Activated CD4-positive, alpha-beta T cell treated with anti-CD3 and anti-CD28 coated beads, Interleukin-2, amount 10 ng/mL, durations not matched to agents 7 days and 5 days (primary cell): Measurements from ENCODE around the gene ANXA6. TPM values are rescaled to one million over a fixed set of nuclear protein-coding genes. Genes with fewer than 3 reads are reported as not detected.
A peak's percentile ranks its signal among the peaks of the same experiment; 100 is the strongest.

ENCODE experiments used
- CTCF ChIA-PET: fragments of 350-600 bp; sonication (Branson Sonifier 250); formaldehyde crosslinking; loops from one replicate; lab custom pipeline; 2021; ENCODE audit warnings: antibody characterized with exemption; lab: Charles Lee
- POLR2A ChIA-PET: fragments of 350-600 bp; sonication (Branson Sonifier 250); formaldehyde crosslinking; loops from one replicate; lab custom pipeline; 2021; ENCODE audit warnings: antibody characterized with exemption; lab: Charles Lee
- DNase-seq: peaks from one replicate; pipeline ENCODE4 v3.0.0-alpha.2; 2020
- H3K27ac Mint-ChIP-seq: one replicate; pipeline ENCODE4 v1.8.0; 2021; ENCODE audit warnings: mild to moderate bottlenecking, moderate library complexity, mixed read lengths
- H3K27me3 Mint-ChIP-seq: one replicate; pipeline ENCODE4 v1.8.0; 2021; ENCODE audit warnings: mixed read lengths
- H3K36me3 Mint-ChIP-seq: one replicate; pipeline ENCODE4 v1.8.0; 2021; ENCODE audit warnings: low read depth, mixed read lengths
- H3K4me1 Mint-ChIP-seq: one replicate; pipeline ENCODE4 v1.8.0; 2021; ENCODE audit warnings: mixed read lengths
- H3K4me3 Mint-ChIP-seq: one replicate; pipeline ENCODE4 v1.8.0; 2021; ENCODE audit warnings: mild to moderate bottlenecking, moderate library complexity, mixed read lengths
- H3K9me3 Mint-ChIP-seq: one replicate; pipeline ENCODE4 v1.8.0; 2021; ENCODE audit warnings: mixed read lengths
- total RNA-seq, 2 experiments: library from RNA; stranded (reverse); gene quantifications; one replicate each; pipeline ENCODE4 v1.2.3, GENCODE V29; 2021

The ANXA6 gene
- total RNA-seq, 2 experiments from 2014 or later: 494 to 508 TPM

GRCh38 chr5:151071848-151072629 is 85.5 kb downstream of the ANXA6 start:
- Mint-ChIP-seq H3K4me3 (no peak overlapping the region), H3K27ac (peak overlapping the region; percentile 44), H3K36me3 (peaks cover 46% of the 10 kb centered on the region), H3K27me3 (no peaks in the 10 kb centered on the region), H3K9me3 (no peaks in the 10 kb centered on the region), H3K4me1 (peaks cover 71% of the 10 kb centered on the region)
- POLR2A ChIA-PET: no interaction called here
- CTCF ChIA-PET: interaction anchor here (0.8 to 2.0 kb wide), 7 partner anchors 9 to 109 kb away, joined by 3 to 5 read pairs (median 4); partner anchors contain the start of gene TNIP1
- DNase-seq: no peak

DNA sequence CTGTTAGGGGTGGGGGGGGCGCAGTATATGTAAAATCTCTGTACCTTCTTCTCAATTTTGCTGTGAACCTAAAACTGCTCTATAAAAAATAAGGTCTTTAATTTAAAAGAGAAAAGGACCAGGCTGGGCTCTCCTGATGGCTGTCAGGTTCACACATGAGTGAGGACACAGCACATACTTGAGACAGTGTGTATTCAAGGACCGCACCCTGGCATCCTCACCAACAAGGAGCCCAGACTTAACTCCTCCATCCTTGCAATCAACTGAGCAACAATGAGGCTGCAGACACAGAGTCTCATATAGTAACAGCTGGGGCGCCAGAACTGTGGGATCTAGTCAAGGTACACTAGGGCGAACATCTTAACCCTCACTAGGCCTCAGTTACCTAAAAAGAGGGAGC is 86.6 kb downstream of the ANXA6 start:
- H3K4me1 Mint-ChIP-seq: peaks cover 69% of the 10 kb centered on the region
- H3K4me3 Mint-ChIP-seq: no peak overlapping the region
- H3K36me3 Mint-ChIP-seq: peaks cover 41% of the 10 kb centered on the region
- ChIA-PET POLR2A (no interaction called here), CTCF (interaction anchor here (0.8 to 1.7 kb wide), 8 partner anchors 8 to 110 kb away, joined by 3 to 5 read pairs (median 4); partner anchors contain the start of gene TNIP1)
- DNase-seq: no peak
- no peaks in the 10 kb centered on the region for H3K9me3 Mint-ChIP-seq
- H3K27ac Mint-ChIP-seq: no peak overlapping the region
- no peaks in the 10 kb centered on the region for H3K27me3 Mint-ChIP-seq

DNA sequence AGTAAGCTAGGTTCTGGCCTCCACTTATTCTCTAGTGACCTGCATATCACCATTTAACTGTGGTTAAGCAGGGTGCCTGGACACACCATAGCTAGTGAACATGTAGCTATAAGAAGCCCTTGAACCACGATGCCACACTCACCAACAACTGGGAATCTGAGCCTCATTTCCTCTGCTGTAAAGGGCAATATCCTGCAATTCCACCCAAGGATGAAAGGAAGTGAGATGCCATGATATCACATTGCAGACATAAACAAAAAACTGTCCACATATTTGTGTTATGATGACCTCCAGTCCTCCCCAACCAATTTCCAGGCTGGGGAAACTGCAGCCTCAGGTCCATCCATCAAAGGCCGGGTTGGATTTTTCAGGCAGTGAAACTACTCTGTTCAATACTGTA is 87.1 kb downstream of the ANXA6 start:
- H3K4me3 Mint-ChIP-seq: no peak overlapping the region
- no peak for DNase-seq
- H3K9me3 Mint-ChIP-seq: no peaks in the 10 kb centered on the region
- POLR2A ChIA-PET: no interaction called here
- peaks cover 40% of the 10 kb centered on the region for H3K36me3 Mint-ChIP-seq
- H3K4me1 Mint-ChIP-seq: peaks cover 69% of the 10 kb centered on the region
- CTCF ChIA-PET: interaction anchor here (0.8 to 3.0 kb wide), 8 partner anchors 11 to 224 kb away, joined by 3 to 11 read pairs (median 3); partner anchors contain the start of genes IRGM and TNIP1
- H3K27ac Mint-ChIP-seq: no peak overlapping the region
- no peaks in the 10 kb centered on the region for H3K27me3 Mint-ChIP-seq

DNA sequence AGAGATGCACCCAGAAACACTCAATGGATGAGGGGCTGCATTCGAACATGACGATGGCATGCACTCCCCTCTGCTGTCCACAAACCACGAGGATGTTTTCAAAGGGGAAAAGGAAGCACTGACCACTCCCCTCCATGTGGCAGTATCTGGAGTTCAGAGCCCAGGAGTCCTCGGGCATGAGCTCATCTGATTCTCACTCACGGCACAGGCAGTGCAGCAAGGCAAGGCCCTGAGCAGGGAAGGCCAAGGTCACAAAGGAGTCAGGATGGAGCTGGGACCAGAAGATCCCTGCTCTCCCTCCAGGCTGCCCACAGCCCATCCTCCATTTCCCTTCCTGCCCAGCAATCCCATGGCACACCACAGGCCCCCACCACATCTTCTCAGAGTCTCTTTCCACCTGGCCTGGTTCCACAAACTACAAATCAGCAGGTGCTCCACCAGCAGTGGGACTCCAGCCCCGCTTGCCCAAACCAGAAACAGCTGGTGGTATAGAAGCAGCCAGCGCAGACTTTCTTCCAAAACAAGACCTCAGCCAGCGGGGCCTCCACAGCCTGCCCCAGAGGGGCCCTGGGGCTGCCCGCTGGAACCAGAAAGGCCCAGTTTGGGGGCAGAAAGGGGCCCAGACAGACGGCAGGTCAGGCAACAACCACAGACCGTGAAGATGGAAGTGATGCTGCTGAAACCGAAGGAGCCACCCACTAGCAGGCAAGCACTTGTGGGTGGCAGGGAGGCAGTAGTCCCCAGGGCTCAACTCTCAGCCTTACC is 89.0 kb downstream of the ANXA6 start:
- H3K27ac Mint-ChIP-seq: no peak overlapping the region
- peaks cover 33% of the 10 kb centered on the region for H3K36me3 Mint-ChIP-seq
- ChIA-PET POLR2A (interaction anchor here (1.3 kb wide), 1 partner anchor 17 kb away, joined by 3 read pairs; no protein-coding TSS in a partner anchor), CTCF (interaction anchor here (0.6 to 3.0 kb wide), 7 partner anchors 14 to 77 kb away, joined by 3 to 11 read pairs (median 3); no protein-coding TSS in a partner anchor)
- no peaks in the 10 kb centered on the region for H3K27me3 Mint-ChIP-seq
- H3K9me3 Mint-ChIP-seq: no peaks in the 10 kb centered on the region
- H3K4me1 Mint-ChIP-seq: peaks cover 70% of the 10 kb centered on the region
- no peak overlapping the region for H3K4me3 Mint-ChIP-seq
- no peak for DNase-seq

DNA sequence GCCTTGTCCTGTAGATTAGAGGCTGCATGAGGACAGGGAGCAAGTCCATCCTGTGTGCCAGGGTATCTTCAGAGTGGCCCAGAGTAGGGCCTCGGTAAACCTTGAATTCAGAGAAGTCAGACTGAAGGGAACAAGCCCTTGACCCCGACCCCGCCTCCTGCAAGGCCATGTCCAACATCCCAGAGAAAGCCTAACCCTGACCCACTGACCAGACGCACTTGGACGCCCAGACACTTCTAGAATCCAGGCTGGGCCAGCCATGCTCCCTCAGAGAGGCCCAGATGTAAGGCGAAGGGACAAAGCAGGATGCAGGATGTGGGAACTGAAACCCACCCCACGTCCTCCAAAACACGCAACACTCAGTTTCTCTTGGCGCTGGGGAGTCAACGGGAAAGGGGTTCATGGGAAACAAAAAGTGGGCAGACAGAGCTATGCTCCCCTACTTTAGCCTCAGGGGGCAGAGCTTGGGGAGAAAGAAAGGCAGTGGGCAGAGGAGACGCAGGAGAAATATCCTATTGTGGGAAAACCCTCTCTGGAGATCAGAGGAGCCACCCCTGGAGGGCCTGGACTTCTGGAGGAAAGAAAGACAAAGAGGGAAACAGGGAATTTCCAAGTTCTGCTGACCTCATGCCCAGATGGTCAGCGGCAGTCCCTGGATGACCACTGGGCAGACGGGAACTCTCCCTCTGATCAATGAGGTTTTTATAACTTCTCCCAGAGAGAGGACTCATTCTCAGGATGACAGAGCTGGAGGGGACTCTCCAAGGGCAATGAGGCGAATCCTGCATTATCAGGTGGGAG is 89.7 kb downstream of the ANXA6 start:
- H3K4me1 Mint-ChIP-seq: peaks cover 73% of the 10 kb centered on the region
- H3K27me3 Mint-ChIP-seq: no peaks in the 10 kb centered on the region
- CTCF ChIA-PET: interaction anchor here (1.0 to 3.0 kb wide), 5 partner anchors 13 to 78 kb away, joined by 3 to 11 read pairs (median 4); no protein-coding TSS in a partner anchor
- no peak for DNase-seq
- H3K27ac Mint-ChIP-seq: peak overlapping the region; percentile 50
- no peak overlapping the region for H3K4me3 Mint-ChIP-seq
- POLR2A ChIA-PET: interaction anchor here (1.3 kb wide), 1 partner anchor 18 kb away, joined by 3 read pairs; no protein-coding TSS in a partner anchor
- H3K36me3 Mint-ChIP-seq: peaks cover 33% of the 10 kb centered on the region
- no peaks in the 10 kb centered on the region for H3K9me3 Mint-ChIP-seq

GRCh38 chr5:151066920-151067319 is 90.7 kb downstream of the ANXA6 start:
- H3K27me3 Mint-ChIP-seq: no peaks in the 10 kb centered on the region
- POLR2A ChIA-PET: no interaction called here

DNA sequence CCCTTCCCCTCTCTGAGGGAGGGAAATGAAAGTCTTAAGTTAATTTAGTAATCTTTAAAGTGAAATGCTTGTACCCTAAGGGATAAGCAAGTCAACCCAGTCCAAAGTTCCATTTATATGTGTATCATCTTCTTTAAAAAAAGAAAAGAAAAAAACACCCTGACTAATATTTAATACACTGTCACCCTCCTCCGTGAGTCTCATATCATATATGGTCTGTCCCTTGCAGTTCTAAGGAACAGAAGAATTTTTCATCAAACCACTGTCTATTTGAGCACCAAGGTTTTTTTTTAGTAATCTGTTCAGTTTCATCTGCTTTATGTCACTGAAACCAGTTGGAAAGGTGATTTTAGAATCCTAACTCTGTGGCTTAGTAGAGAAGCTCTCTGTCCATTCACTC is 92.0 kb downstream of the ANXA6 start:
- no peaks in the 10 kb centered on the region for H3K9me3 Mint-ChIP-seq
- H3K4me3 Mint-ChIP-seq: no peak overlapping the region
- no peak for DNase-seq
- no peaks in the 10 kb centered on the region for H3K27me3 Mint-ChIP-seq
- POLR2A ChIA-PET: no interaction called here
- peaks cover 51% of the 10 kb centered on the region for H3K36me3 Mint-ChIP-seq
- CTCF ChIA-PET: interaction anchor here (0.6 to 2.1 kb wide), 4 partner anchors 14 to 520 kb away, joined by 3 to 10 read pairs (median 4); partner anchors contain the start of gene TNIP1
- H3K4me1 Mint-ChIP-seq: peaks cover 60% of the 10 kb centered on the region
- no peak overlapping the region for H3K27ac Mint-ChIP-seq

More at GRCh38 chr5:151066920-151067319, 90.7 kb downstream of the ANXA6 start:
- peaks cover 67% of the 10 kb centered on the region for H3K4me1 Mint-ChIP-seq
- no peak overlapping the region for H3K4me3 Mint-ChIP-seq
- no peak for DNase-seq
- H3K9me3 Mint-ChIP-seq: no peaks in the 10 kb centered on the region
- peaks cover 42% of the 10 kb centered on the region for H3K36me3 Mint-ChIP-seq
- no peak overlapping the region for H3K27ac Mint-ChIP-seq
- CTCF ChIA-PET: interaction anchor here (1.4 kb wide), 1 partner anchor 36 kb away, joined by 3 read pairs; no protein-coding TSS in a partner anchor

DNA sequence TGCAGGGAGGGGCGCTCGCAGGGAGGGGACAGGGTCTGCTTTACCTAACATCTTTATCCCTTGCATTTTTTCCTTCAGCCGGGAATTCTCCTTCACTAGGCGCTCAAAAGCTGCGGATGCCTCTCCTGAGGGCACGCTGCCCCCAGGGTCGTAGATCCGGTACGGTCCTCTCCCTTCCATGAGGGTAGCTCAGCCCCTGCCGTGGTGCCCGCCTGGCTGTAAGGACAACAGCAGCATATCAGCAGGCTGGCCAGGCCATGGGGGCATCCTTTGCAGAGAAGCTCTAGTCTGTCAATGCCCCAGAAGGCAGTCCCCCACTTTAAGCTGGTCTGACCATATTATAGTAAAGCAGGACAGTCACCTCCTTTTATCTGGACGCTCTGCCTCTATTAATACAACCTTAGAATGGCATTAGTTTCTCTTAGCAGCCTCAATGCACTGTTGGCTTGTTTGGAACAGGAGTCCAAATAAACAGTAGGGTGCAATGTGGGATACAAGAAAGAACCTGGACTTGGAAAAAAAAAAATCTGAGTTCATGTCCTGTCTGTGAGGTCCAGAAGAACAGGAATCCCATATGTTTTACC is 92.6 kb downstream of the ANXA6 start:
- Mint-ChIP-seq H3K36me3 (peaks cover 55% of the 10 kb centered on the region), H3K4me3 (no peak overlapping the region)
- POLR2A ChIA-PET: interaction anchor here (0.8 kb wide), 1 partner anchor 26 kb away, joined by 4 read pairs; no protein-coding TSS in a partner anchor

GRCh38 chr5:151063142-151063989 is 94.2 kb downstream of the ANXA6 start:
- Mint-ChIP-seq H3K36me3 (peaks cover 60% of the 10 kb centered on the region), H3K9me3 (no peaks in the 10 kb centered on the region), H3K4me1 (peaks cover 55% of the 10 kb centered on the region), H3K4me3 (no peak overlapping the region), H3K27me3 (no peaks in the 10 kb centered on the region), H3K27ac (no peak overlapping the region)
- CTCF ChIA-PET: interaction anchor here (0.8 to 2.0 kb wide), 6 partner anchors 8 to 52 kb away, joined by 3 to 8 read pairs (median 4); no protein-coding TSS in a partner anchor
- POLR2A ChIA-PET: no interaction called here
- no peak for DNase-seq

More for the DNA sequence above, 92.6 kb downstream of the ANXA6 start:
- Mint-ChIP-seq H3K27ac (no peak overlapping the region), H3K27me3 (no peaks in the 10 kb centered on the region), H3K4me1 (peaks cover 60% of the 10 kb centered on the region), H3K9me3 (no peaks in the 10 kb centered on the region)
- no peak for DNase-seq
- CTCF ChIA-PET: interaction anchor here (0.7 to 2.1 kb wide), 4 partner anchors 11 to 198 kb away, joined by 3 to 10 read pairs (median 4); partner anchors contain the start of gene TNIP1

DNA sequence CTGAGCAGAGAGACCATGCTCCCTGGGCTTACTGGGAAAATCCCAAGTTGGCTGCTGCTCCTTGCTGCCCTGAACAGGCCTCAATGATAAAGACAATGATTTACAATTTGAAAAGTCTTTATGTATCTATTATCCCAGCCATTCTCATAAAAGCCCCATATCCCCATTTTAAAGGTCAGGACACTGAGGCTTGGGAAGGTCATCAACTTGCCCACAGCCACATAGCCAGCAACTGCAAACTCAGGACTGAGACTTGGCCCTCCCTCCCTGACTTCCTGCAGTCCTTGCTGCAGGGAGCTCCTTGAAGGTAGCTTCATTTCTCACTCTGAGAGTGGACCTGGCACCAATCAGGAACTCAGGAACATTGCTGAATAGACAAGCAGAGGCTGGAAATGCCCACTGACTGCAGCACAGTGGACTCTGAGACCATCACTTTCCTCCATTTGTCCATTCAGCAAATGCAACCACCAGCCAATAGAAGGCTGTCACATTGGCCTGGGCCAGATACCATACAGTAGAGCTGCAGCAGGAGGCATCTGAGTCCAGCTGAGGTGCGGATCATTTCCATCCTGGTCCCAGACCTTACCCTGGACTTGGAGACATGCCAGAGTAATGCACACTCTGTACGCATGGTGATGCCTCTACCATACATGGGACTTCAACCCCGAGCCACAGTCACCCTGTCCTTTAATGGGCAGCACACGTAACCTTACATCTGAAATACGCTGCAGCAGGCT is 95.0 kb downstream of the ANXA6 start:
- Mint-ChIP-seq H3K36me3 (peaks cover 52% of the 10 kb centered on the region), H3K27me3 (no peaks in the 10 kb centered on the region), H3K9me3 (no peaks in the 10 kb centered on the region), H3K27ac (no peak overlapping the region), H3K4me3 (no peak overlapping the region), H3K4me1 (peaks cover 47% of the 10 kb centered on the region)
- POLR2A ChIA-PET: no interaction called here
- DNase-seq: no peak
- CTCF ChIA-PET: interaction anchor here (0.8 to 2.0 kb wide), 6 partner anchors 8 to 53 kb away, joined by 3 to 8 read pairs (median 4); no protein-coding TSS in a partner anchor
